GM12801 (cell line): ENCODE measurements around the gene ABCB10.

Experiments used
- TF ChIP-seq, protein P1 (sequence below): IDR thresholded peaks from one replicate; pipeline ENCODE4 v1.5.1; 2011; ENCODE audit warnings: control low read depth; ENCODE audit not compliant: insufficient read length; ENCODE audit errors: extremely low read depth

ABCB10 gene

DNA sequence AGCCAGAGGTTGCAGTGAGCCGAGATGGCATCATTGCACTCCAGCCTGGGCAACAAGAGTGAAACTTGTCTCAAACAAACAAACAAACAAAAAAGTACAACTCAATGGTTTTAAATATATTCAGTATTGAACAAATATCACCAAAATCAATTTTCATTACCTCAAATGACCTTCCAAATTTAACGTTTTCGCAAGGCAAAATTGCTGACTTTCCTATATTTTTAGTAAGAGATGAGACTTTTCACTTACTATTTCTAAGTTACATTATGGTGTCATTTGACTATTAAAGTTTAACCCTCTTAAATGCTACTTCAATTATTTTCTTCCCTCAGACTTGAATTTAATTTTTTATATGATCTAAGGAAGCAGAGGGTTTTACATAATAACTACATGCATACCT, 23.0 kb upstream of the ABCB10 start:
- TF ChIP-seq, protein P1, sequence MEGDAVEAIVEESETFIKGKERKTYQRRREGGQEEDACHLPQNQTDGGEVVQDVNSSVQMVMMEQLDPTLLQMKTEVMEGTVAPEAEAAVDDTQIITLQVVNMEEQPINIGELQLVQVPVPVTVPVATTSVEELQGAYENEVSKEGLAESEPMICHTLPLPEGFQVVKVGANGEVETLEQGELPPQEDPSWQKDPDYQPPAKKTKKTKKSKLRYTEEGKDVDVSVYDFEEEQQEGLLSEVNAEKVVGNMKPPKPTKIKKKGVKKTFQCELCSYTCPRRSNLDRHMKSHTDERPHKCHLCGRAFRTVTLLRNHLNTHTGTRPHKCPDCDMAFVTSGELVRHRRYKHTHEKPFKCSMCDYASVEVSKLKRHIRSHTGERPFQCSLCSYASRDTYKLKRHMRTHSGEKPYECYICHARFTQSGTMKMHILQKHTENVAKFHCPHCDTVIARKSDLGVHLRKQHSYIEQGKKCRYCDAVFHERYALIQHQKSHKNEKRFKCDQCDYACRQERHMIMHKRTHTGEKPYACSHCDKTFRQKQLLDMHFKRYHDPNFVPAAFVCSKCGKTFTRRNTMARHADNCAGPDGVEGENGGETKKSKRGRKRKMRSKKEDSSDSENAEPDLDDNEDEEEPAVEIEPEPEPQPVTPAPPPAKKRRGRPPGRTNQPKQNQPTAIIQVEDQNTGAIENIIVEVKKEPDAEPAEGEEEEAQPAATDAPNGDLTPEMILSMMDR: no peak

DNA sequence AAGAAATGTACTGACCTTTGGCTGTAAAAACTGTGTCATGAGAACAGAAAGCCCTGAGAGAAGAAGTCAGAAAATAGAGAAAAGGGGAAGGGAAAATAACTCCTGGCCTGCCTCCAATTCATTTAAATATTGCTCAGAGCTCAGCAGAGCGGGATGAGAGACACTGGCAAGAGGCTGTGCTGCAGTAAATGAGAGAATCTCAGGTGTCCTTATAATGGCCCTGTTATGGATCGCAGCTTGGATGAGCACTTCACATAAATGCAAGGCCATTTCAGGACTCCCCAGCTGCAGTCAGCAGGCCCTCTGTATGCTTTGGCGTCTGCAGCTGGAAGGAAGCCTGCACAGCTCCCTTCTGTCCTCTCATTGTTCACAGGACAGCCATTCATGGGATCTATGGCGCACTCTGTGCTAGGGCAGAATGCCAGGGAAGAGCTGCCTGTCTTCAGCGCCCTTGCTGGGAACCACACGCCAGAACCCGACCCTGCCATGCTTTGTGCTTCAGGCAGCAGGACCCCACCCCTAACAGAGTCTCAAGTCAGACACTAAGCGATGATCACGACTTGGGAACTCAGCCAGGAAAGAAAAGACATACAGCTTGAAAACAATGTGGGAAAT, 20.7 kb upstream of the ABCB10 start:
- TF ChIP-seq, protein P1: no peak

DNA sequence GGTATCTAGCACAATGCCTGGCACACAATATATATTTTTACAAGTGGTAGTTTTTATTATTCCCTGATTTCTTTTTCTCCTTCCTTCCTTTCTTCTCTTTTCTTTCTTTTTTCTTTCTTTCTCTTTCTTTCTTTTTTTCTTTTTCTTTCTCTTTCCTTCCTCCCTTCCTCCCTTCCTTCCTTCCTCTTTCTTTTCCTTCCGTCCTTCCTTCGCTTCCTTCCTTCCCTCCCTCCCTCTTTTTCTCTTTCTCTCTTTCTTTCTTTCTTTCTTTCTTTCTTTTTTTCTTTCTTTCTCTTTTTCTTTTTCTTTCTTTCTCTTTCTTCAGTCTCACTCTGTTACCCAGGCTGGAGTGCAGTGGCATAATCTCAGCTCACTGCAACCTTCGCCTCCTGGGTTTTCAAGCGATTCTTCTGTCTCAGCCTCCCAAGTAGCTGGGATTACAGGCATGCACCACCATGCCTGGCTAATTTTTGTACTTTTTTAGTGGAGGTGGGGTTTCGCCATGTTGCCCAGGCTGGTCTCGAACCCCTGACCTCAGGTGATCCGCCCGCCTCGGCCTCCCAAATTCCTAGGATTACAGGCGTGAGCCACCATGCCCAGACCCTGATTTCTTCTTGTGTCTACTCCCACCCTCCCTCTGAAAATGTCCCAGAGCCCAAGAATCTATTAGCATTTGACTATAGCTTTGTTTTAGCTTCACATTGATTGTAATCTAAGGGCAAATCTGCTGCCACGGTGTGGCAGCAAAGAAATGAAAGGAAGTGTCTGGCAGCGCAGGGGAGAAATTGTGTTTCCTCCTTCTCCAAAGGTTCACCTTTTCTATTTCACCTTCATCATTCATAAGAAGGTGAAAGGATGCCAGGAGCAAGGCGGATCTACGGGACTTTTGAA, 19.9 kb upstream of the ABCB10 start:
- TF ChIP-seq, protein P1: no peak

DNA sequence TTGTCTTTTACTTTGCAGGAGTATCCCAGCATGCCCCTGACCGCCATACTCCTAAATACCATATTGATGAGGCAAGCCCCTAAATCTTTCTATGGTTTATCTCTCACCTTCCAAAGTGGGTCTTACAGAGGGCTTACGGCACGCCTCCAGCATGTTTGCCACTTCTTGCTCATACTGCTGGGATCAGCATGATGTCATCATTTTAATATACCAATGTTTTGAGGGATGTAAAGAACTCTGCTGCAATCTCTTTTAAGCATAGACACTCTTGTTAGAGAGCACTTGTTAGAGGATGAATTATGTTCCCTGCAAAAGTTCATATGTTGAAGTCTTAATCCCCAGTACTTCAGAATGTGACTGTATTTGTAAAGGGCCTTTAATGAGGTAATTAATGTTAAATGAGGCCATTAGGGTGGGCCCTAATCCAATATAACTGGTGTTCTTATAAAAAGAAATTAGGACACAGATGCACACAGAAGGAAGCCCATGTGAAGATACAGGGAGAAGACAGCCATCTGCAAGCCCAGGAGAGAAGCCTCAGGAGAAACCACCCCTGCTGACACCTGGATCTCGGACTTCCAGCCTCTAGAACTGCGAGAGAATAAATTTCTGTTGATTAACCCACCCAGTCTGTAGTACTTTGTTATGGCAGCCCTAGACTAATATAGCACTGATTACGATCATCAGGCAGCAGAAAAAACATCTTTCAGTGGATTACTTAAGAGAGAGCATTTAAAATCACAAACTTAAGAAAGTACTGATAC, 16.4 kb upstream of the ABCB10 start:
- TF ChIP-seq, protein P1: no peak

DNA sequence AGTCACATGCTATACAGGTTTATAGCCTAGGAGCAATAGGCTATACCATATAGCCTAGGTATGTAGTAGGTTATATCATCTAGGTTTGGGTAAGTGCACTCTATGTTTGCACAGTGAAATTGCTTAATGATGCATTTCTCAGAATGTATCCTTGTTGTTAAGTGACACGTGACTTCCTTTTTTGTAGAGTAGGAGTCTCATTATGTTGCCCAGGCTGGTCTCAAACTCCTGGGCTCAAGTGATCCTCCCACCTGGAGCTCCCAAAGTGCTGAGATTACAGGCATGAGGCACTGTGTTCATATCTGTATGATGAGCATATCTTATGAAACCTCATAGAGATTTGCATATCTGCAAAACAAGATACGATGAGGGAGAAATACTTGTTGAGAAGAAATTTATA, 13.8 kb upstream of the ABCB10 start:
- TF ChIP-seq, protein P1: no peak

DNA sequence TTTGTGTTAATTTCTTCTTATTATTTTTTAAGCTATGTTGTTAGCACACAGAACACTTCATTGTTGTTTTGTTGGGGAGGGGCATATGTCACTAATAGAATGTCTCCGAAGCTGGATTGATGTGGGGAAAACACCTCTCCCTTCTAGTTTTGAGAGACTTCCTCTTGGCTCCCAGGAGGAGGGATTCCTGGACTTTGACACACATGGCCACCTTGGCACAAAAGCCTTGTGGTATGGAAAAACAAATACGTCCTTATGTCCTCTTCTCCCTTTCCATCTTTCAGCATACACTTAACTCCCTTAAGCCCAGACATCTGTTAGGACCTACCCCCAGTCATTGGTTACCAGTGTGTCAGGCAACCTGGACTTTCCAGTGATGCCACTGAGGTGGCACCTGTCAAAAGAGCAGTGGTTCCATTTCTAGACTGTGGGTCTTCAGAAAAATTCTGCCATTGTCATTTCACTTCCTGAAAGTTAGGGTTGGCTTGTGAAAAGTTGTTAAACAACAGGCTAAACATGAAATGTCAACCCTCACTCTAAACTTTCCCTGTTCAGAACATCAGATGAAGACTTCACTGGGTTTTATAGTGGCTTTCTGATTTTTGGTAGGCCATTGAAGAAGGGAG, 12.5 kb upstream of the ABCB10 start:
- TF ChIP-seq, protein P1: no peak

DNA sequence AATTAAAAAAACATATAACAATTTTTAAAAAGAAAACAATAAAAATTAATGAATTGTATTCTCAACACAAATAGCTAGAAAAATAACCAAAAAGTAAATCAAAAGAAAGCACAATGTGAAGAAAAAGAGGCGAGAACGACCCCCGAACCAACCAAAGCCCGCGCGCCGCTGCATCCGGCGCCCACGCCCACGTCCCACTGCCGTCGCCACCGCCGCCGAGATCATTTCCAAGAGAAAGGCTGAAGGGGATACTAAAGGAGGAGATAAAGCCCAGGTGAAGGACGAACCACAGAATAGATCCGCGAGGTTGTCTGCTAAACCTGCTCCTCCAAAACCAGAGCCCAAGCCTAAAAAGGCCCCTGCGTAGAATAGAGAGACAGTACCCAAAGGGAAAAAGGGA, 11.8 kb upstream of the ABCB10 start:
- TF ChIP-seq, protein P1: no peak
